HepG2 (cell line): ENCODE measurements around the gene ACE. TPM values are rescaled to one million over a fixed set of nuclear protein-coding genes. Genes with fewer than 3 reads are reported as not detected.

ENCODE experiments used
- ATAC-seq: fragments of 200-7000 bp; cut with Tn5 transposase; 3 replicates; pipeline ENCODE4 v1.9.1; 2020; ENCODE audit warnings: mild to moderate bottlenecking, moderate library complexity
- BruUV-seq: library from RNA; stranded (reverse); fragments of 400-500 nt; replicated peaks from 2 replicates; lab custom pipeline; 2021; lab: Mats Ljungman, UMichigan
- CTCF ChIA-PET: fragments of 300-600 bp; formaldehyde crosslinking; extraction: SDS; loops from one replicate; lab custom pipeline; 2021; ENCODE audit warnings: low total read pairs, inconsistent platforms, low intra/inter-chr PET ratio; lab: Yijun Ruan, JAX
- POLR2A ChIA-PET: fragments of 350-600 bp; sonication (Branson Sonifier 250); formaldehyde crosslinking; loops from one replicate; lab custom pipeline; 2020; ENCODE audit warnings: antibody characterized with exemption, inconsistent platforms; lab: Yijun Ruan, JAX
- DNase-seq: peaks from one replicate; pipeline ENCODE4 v3.0.0-alpha.2; 2015; ENCODE audit warnings: low spot score
- FAIRE-seq: peaks from 3 replicates; lab custom pipeline; 2011; peaks lifted over from hg19 to GRCh38; lab: Jason Lieb, UNC
- H2AFZ ChIP-seq: one replicate; pipeline ENCODE4 v1.6.1; 2011; ENCODE audit warnings: low read length, inconsistent platforms
- H3K27ac ChIP-seq: fragments of 300-600 bp; 3 replicates; pipeline ENCODE4 v1.8.0; 2011; ENCODE audit warnings: mixed run types, mild to moderate bottlenecking, mixed read lengths, low read length, inconsistent platforms; ENCODE audit not compliant: insufficient read depth; ENCODE audit errors: extremely low read length
- H3K27me3 ChIP-seq, 2 experiments: fragments of 200-600 bp in 1 of 2; 2 replicates in 1 of 2; 3 replicates in 1 of 2; pipeline versions ENCODE4 v1.6.0 to v1.8.0; 2011; ENCODE audit warnings: low read length in 2 of 2, mild to moderate bottlenecking in 2 of 2, moderate library complexity in 2 of 2, inconsistent platforms in 1 of 2; ENCODE audit not compliant: insufficient read depth in 2 of 2, control insufficient read depth in 1 of 2
- H3K36me3 ChIP-seq, 2 experiments: fragments of 200-600 bp in 1 of 2; replicated peaks in 1 of 2; 2 replicates in 1 of 2; 3 replicates in 1 of 2; pipeline versions ENCODE4 v1.5.1 to v1.8.0; 2011; ENCODE audit warnings: low read length in 2 of 2, inconsistent platforms in 1 of 2; ENCODE audit not compliant: insufficient read depth in 2 of 2, control insufficient read depth in 1 of 2
- H3K4me1 ChIP-seq: 2 replicates; pipeline ENCODE4 v1.5.1; 2012; ENCODE audit warnings: low read length, inconsistent platforms; ENCODE audit not compliant: insufficient read depth
- H3K4me2 ChIP-seq: 2 replicates; pipeline ENCODE4 v1.6.0; 2011; ENCODE audit warnings: low read depth, low read length, inconsistent platforms
- H3K4me3 ChIP-seq, 3 experiments: fragments of 200-600 bp in 1 of 3; sonication (generic), shearing (Covaris generic) in 1 of 3; replicated peaks in 1 of 3; 2 replicates each; pipeline ENCODE4 v1.5.1; 2011 to 2016; ENCODE audit warnings: low read length in 3 of 3, inconsistent platforms in 2 of 3, low read depth in 2 of 3, mild to moderate bottlenecking in 2 of 3, control low read depth in 1 of 3, mixed read lengths in 1 of 3; ENCODE audit not compliant: insufficient read depth in 1 of 3
- H3K79me2 ChIP-seq: one replicate; pipeline ENCODE4 v1.6.1; 2011; ENCODE audit warnings: low read length, inconsistent platforms; ENCODE audit not compliant: insufficient read depth
- H3K9ac ChIP-seq: 2 replicates; pipeline ENCODE4 v1.6.0; 2011; ENCODE audit warnings: mild to moderate bottlenecking, low read depth, low read length, inconsistent platforms; ENCODE audit not compliant: insufficient read depth
- H3K9me3 ChIP-seq: 2 replicates; pipeline ENCODE4 v1.5.1; 2012; ENCODE audit warnings: mild to moderate bottlenecking, low read length
- H4K20me1 ChIP-seq: 2 replicates; pipeline ENCODE4 v1.6.0; 2011; ENCODE audit warnings: inconsistent platforms, mild to moderate bottlenecking, low read length, moderate library complexity; ENCODE audit not compliant: insufficient read depth
- FOXJ3 ChIP-seq: sonication (generic); formaldehyde crosslinking; IDR thresholded peaks from 2 replicates; pipeline ENCODE4 v1.4.0; 2020; ENCODE audit warnings: missing genetic modification reagents, mild to moderate bottlenecking, borderline replicate concordance
- FOXK2 ChIP-seq: fragments of 450-650 bp; IDR thresholded peaks from 2 replicates; pipeline ENCODE4 v1.6.1; 2016
- HIC2 ChIP-seq: sonication (generic); formaldehyde crosslinking; IDR thresholded peaks from 2 replicates; pipeline ENCODE4 v1.9.0; 2022; ENCODE audit warnings: low read depth, missing genetic modification reagents
- KMT2A ChIP-seq: sonication (generic); formaldehyde crosslinking; IDR thresholded peaks from 2 replicates; pipeline ENCODE4 v1.4.0; 2020; ENCODE audit warnings: missing genetic modification reagents
- MAFF ChIP-seq: IDR thresholded peaks from 2 replicates; pipeline ENCODE4 v1.6.1; 2011; ENCODE audit warnings: low read depth, low read length, improper control_type of control experiment
- NPAS2 ChIP-seq: sonication (generic); formaldehyde crosslinking; IDR thresholded peaks from 2 replicates; pipeline ENCODE4 v1.8.0; 2022; ENCODE audit warnings: mild to moderate bottlenecking, missing genetic modification reagents, borderline replicate concordance
- PHF21A ChIP-seq: sonication (generic); formaldehyde crosslinking; IDR thresholded peaks from 2 replicates; pipeline ENCODE4 v1.5.0; 2020; ENCODE audit warnings: mild to moderate bottlenecking, missing genetic modification reagents
- SMARCC2 ChIP-seq: fragments of 450-650 bp; IDR thresholded peaks from 2 replicates; pipeline ENCODE4 v1.6.1; 2017; ENCODE audit warnings: antibody characterized with exemption, mild to moderate bottlenecking
- SOX5 ChIP-seq: IDR thresholded peaks from 2 replicates; pipeline ENCODE4 v1.6.1; 2016; ENCODE audit warnings: borderline replicate concordance
- ZBTB1 ChIP-seq: sonication (generic); formaldehyde crosslinking; IDR thresholded peaks from 2 replicates; pipeline ENCODE4 v1.4.0; 2020; ENCODE audit warnings: missing genetic modification reagents, borderline replicate concordance
- ZNF513 ChIP-seq: sonication (generic); formaldehyde crosslinking; conservative IDR thresholded peaks from 2 replicates; pipeline ENCODE4 v1.5.0; 2020; ENCODE audit warnings: missing genetic modification reagents
- ZNF564 ChIP-seq: sonication (generic); formaldehyde crosslinking; IDR thresholded peaks from 2 replicates; pipeline ENCODE4 v1.8.1; 2023; ENCODE audit warnings: mild to moderate bottlenecking, missing genetic modification reagents
- ZNF646 ChIP-seq: sonication (generic); formaldehyde crosslinking; IDR thresholded peaks from 2 replicates; pipeline ENCODE4 v1.9.0; 2021; ENCODE audit warnings: mild to moderate bottlenecking, missing genetic modification reagents
- ZNF747 ChIP-seq: sonication (generic); formaldehyde crosslinking; IDR thresholded peaks from 2 replicates; pipeline ENCODE4 v1.8.1; 2023; ENCODE audit warnings: missing genetic modification reagents, mild to moderate bottlenecking, borderline replicate concordance
- ZNF839 ChIP-seq: sonication (generic); formaldehyde crosslinking; IDR thresholded peaks from 2 replicates; pipeline ENCODE4 v1.4.0; 2020; ENCODE audit warnings: missing genetic modification reagents, mild to moderate bottlenecking, borderline replicate concordance
- WGBS: methylation state at CpG from one replicate; pipeline ENCODE4 v1.1.6; 2017; ENCODE audit warnings: low lambda C conversion rate; 5-methylcytosine and 5-hydroxymethylcytosine counted together
- in situ Hi-C: cut with HindIII; loops from 2 replicates; pipeline ENCODE4 v1.10.0; 2017; ENCODE audit warnings: low pct_unique_long_range_greater_than_20kb; ENCODE audit not compliant: extremely low pct_ligation_motif_present
- intact Hi-C: fragments of 100-400 bp; cut with micrococcal nuclease; formaldehyde crosslinking; loops from one replicate; pipeline ENCODE4 v1.10.0; 2022; ENCODE audit not compliant: unreplicated experiment
- polyA plus RNA-seq, 8 experiments: library from polyadenylated mRNA; depleted of rRNA in 3 of 8; stranded (reverse) in 7 of 8; unstranded in 1 of 8; fragments of >200 nt; fragmentation: Illumina TruSeq in 4 of 8; extraction: Trizol in 4 of 8; gene quantifications; 2 replicates each; pipeline versions ENCODE4 v1.2.1 to v1.2.3, GENCODE V29; 2011 to 2016; ENCODE audit warnings: low read depth in 4 of 8, missing spikeins in 1 of 8, mixed read lengths in 1 of 8; ENCODE audit not compliant: insufficient read depth in 1 of 8
- total RNA-seq, 5 experiments: library from RNA; depleted of rRNA; stranded (reverse); fragments of >200 nt; fragmentation: Illumina TruSeq; extraction: Trizol; gene quantifications; 2 replicates each; pipeline ENCODE4 v1.2.3, GENCODE V29; 2016; ENCODE audit warnings: low read depth in 1 of 5

The ACE gene
- total and polyA plus RNA-seq, 2 of the 13 experiments (the other 11 are each of a cell fraction or from before 2014, with no cell fraction given): 0.08 to 0.13 TPM

GRCh38 chr17:63514477-63514876 lies 37.6 kb downstream of the ACE start (continued):
- TF ChIP-seq HIC2 (CRISPR knock-in tag) (no peak), ZNF839 (no peak), ZNF747 (no peak), FOXJ3 (no peak), PHF21A (CRISPR knock-in tag) (no peak)
- TF ChIP-seq, all 625 proteins: peak for 0

GRCh38 chr17:63514974-63515373 lies 38.1 kb downstream of the ACE start:
- WGBS: 46% methylated on average over 2 of the region's 2 CpGs
- no peak for ATAC-seq
- Histone ChIP-seq H3K4me3 (no peak overlapping the region), H2AFZ (no peak overlapping the region), H3K9ac (no peak overlapping the region), H3K79me2 (no peaks in the 10 kb centered on the region), H4K20me1 (no peaks in the 10 kb centered on the region), H3K27me3 (peaks cover 12 to 70% of the 10 kb centered on the region in 2 experiments; a peak in 4 of 5 replicates), H3K36me3 (no peaks in the 10 kb centered on the region), H3K9me3 (no peaks in the 10 kb centered on the region), H3K4me1 (peaks cover 64% of the 10 kb centered on the region), H3K27ac (no peak overlapping the region), H3K4me2 (no peak overlapping the region)
- BruUV-seq: no TSS peak
- in situ Hi-C loops (no loop called here), intact Hi-C loops (no loop called here)
- POLR2A ChIA-PET: no interaction called here
- CTCF ChIA-PET: no interaction called here
- no peak for FAIRE-seq
- DNase-seq: no peak
- TF ChIP-seq SOX5 (CRISPR knock-in tag): no peak
- TF ChIP-seq KMT2A (CRISPR knock-in tag): no peak
- TF ChIP-seq ZNF513 (CRISPR knock-in tag): no peak
- no peak for TF ChIP-seq ZNF564 (CRISPR knock-in tag)
- no peak for TF ChIP-seq ZBTB1 (CRISPR knock-in tag)
- TF ChIP-seq MAFF: no peak
- no peak for TF ChIP-seq FOXK2
- TF ChIP-seq NPAS2 (CRISPR knock-in tag): no peak
- TF ChIP-seq ZNF646 (CRISPR knock-in tag): no peak
- no peak for TF ChIP-seq SMARCC2
